Liver (tissue), 9 donors: Measurements from ENCODE around the gene AUH. TPM values are rescaled to one million over a fixed set of nuclear protein-coding genes. Genes with fewer than 3 reads are reported as not detected.

ENCODE experiments used
- DNase-seq: peaks from one replicate; pipeline ENCODE4 v3.0.0-alpha.2; 2017; ENCODE audit warnings: low spot score
- H3K27ac ChIP-seq, 2 donors: one replicate each; pipeline ENCODE4 v1.7.0; 2013; ENCODE audit warnings: inconsistent platforms in 2 of 2, low read length in 2 of 2, control low read depth in 1 of 2, low read depth in 1 of 2, mild to moderate bottlenecking in 1 of 2
- H3K27me3 ChIP-seq, 4 donors: one replicate each; pipeline versions ENCODE4 v1.6.1 to v1.7.0; 2013; ENCODE audit warnings: low read length in 3 of 4, inconsistent platforms in 1 of 4, mild to moderate bottlenecking in 1 of 4, moderate library complexity in 1 of 4; ENCODE audit not compliant: control insufficient read depth in 4 of 4, insufficient read depth in 4 of 4
- H3K36me3 ChIP-seq, 4 donors: one replicate each; pipeline versions ENCODE4 v1.6.1 to v1.7.0; 2013; ENCODE audit warnings: low read length in 3 of 4, mild to moderate bottlenecking in 3 of 4, low read depth in 1 of 4, moderate library complexity in 1 of 4; ENCODE audit not compliant: control insufficient read depth in 4 of 4, insufficient read depth in 3 of 4
- H3K4me1 ChIP-seq, 4 donors: one replicate each; pipeline versions ENCODE4 v1.6.1 to v1.7.0; 2013; ENCODE audit warnings: low read length in 3 of 4, mild to moderate bottlenecking in 3 of 4, moderate library complexity in 1 of 4; ENCODE audit not compliant: control insufficient read depth in 4 of 4, insufficient read depth in 4 of 4
- H3K4me3 ChIP-seq, 3 donors: one replicate each; pipeline versions ENCODE4 v1.6.1 to v1.7.0; 2013; ENCODE audit warnings: low read length in 3 of 3, control low read depth in 1 of 3, low read depth in 1 of 3, mild to moderate bottlenecking in 1 of 3
- H3K9ac ChIP-seq, 2 donors: one replicate each; pipeline ENCODE4 v1.7.0; 2013; ENCODE audit warnings: low read length in 2 of 2, mild to moderate bottlenecking in 2 of 2, moderate library complexity in 2 of 2, control low read depth in 1 of 2, low read depth in 1 of 2
- H3K9me3 ChIP-seq, 4 donors: one replicate each; pipeline versions ENCODE4 v1.6.1 to v1.7.0; 2013; ENCODE audit warnings: low read length in 3 of 4; ENCODE audit not compliant: control insufficient read depth in 4 of 4
- ATF3 ChIP-seq: IDR thresholded peaks from 2 replicates; pipeline ENCODE4 v1.6.1; 2016; ENCODE audit warnings: antibody characterized with exemption
- CTCF ChIP-seq: fragments of 150-350 bp; IDR thresholded peaks from 2 replicates; pipeline ENCODE4 v1.5.1; 2017; ENCODE audit warnings: improper control_type of control experiment, low read depth, low read length; ENCODE audit not compliant: missing input control
- EGR1 ChIP-seq, 2 donors: IDR thresholded peaks; 2 replicates each; pipeline ENCODE4 v1.6.1; 2016 to 2018; ENCODE audit warnings: antibody characterized with exemption in 2 of 2, low read depth in 2 of 2
- FOXA1 ChIP-seq: IDR thresholded peaks from 2 replicates; pipeline ENCODE4 v1.6.1; 2016; ENCODE audit warnings: antibody characterized with exemption
- FOXA2 ChIP-seq: IDR thresholded peaks from 2 replicates; pipeline ENCODE4 v1.6.1; 2016; ENCODE audit warnings: antibody characterized with exemption
- GABPA ChIP-seq, 2 donors: IDR thresholded peaks in 1 of 2; conservative IDR thresholded peaks in 1 of 2; 2 replicates each; pipeline ENCODE4 v1.6.1; 2016; ENCODE audit warnings: antibody characterized with exemption in 2 of 2, mild to moderate bottlenecking in 1 of 2, moderate library complexity in 1 of 2
- HNF4A ChIP-seq, 2 donors: conservative IDR thresholded peaks; 2 replicates each; pipeline ENCODE4 v1.6.1; 2016; ENCODE audit warnings: antibody characterized with exemption in 2 of 2, mild to moderate bottlenecking in 2 of 2
- HNF4G ChIP-seq: IDR thresholded peaks from 2 replicates; pipeline ENCODE4 v1.6.1; 2016; ENCODE audit warnings: antibody characterized with exemption
- JUND ChIP-seq, 2 donors: IDR thresholded peaks; 2 replicates each; pipeline ENCODE4 v1.6.1; 2016; ENCODE audit warnings: antibody characterized with exemption in 2 of 2
- MAX ChIP-seq: IDR thresholded peaks from 2 replicates; pipeline ENCODE4 v1.6.1; 2016; ENCODE audit warnings: antibody characterized with exemption
- NR2F2 ChIP-seq: IDR thresholded peaks from 2 replicates; pipeline ENCODE4 v1.6.1; 2016; ENCODE audit warnings: antibody characterized with exemption
- RAD21 ChIP-seq, 2 donors: IDR thresholded peaks; 2 replicates each; pipeline ENCODE4 v1.6.1; 2016; ENCODE audit warnings: antibody characterized with exemption in 2 of 2, mild to moderate bottlenecking in 2 of 2
- RXRA ChIP-seq, 2 donors: IDR thresholded peaks; 2 replicates each; pipeline ENCODE4 v1.6.1; 2017 to 2018; ENCODE audit warnings: antibody characterized with exemption in 2 of 2, mild to moderate bottlenecking in 1 of 2
- SP1 ChIP-seq: IDR thresholded peaks from 2 replicates; pipeline ENCODE4 v1.6.1; 2018; ENCODE audit warnings: antibody characterized with exemption, mild to moderate bottlenecking
- TAF1 ChIP-seq: conservative IDR thresholded peaks from 2 replicates; pipeline ENCODE4 v1.6.1; 2016; ENCODE audit warnings: antibody characterized with exemption, mild to moderate bottlenecking
- YY1 ChIP-seq: IDR thresholded peaks from 2 replicates; pipeline ENCODE4 v1.6.1; 2016; ENCODE audit warnings: antibody characterized with exemption, mild to moderate bottlenecking
- ZBTB33 ChIP-seq: IDR thresholded peaks from 2 replicates; pipeline ENCODE4 v1.6.1; 2016; ENCODE audit warnings: antibody characterized with exemption
- WGBS: extraction: QIAGEN DNeasy Blood & Tissue Kit; methylation state at CpG from one replicate; pipeline ENCODE4 v1.1.7; 2013; 5-methylcytosine and 5-hydroxymethylcytosine counted together
- polyA plus RNA-seq, 2 donors: library from polyadenylated mRNA; stranded (reverse) in 1 of 2; unstranded in 1 of 2; fragments of 200-250 nt in 1 of 2; fragments of >200 nt in 1 of 2; fragmentation: Nextera tagmentation in 1 of 2; extraction: Ambion mirVana in 1 of 2; gene quantifications; one replicate each; pipeline versions ENCODE4 v1.2.1 to v1.2.3, GENCODE V29; 2013 to 2015
- total RNA-seq, 2 donors: library from RNA; depleted of rRNA; stranded (reverse); fragments of >200 nt; gene quantifications; one replicate each; pipeline ENCODE4 v1.2.3, GENCODE V29; 2014
- donor health status: healthy.
- donor health status: healthy.
- donor health status: healthy.
- donor health status: healthy.
- donor health status: healthy.

The AUH gene
- total and polyA plus RNA-seq, 4 donors, result 12.1 to 30.0 (median 24.9) TPM

GRCh38 chr9:91340395-91340967, 21.2 kb downstream of the AUH start:
- no peak for DNase-seq
- Histone ChIP-seq H3K36me3 (peaks cover 3 to 10% (median 10%) of the 10 kb centered on the region in 4 donors), H3K9me3 (no peaks in the 10 kb centered on the region), H3K27me3 (no peaks in the 10 kb centered on the region), H3K4me1 (peaks cover 0 to 5% (median 1%) of the 10 kb centered on the region in 4 donors), H3K9ac (no peak overlapping the region), H3K27ac (no peak overlapping the region), H3K4me3 (no peak overlapping the region)
- no peak for TF ChIP-seq RAD21 (IDR thresholded peaks at IDR 0.05)
- no peak for TF ChIP-seq EGR1 (IDR thresholded peaks at IDR 0.05; ENCODE audit: low read depth in 2 of 2)
- TF ChIP-seq ZBTB33, result no peak
- no peak for TF ChIP-seq FOXA2
- no peak for TF ChIP-seq FOXA1
- no peak for TF ChIP-seq CTCF
- WGBS, result 97% methylated on average over 1 of the region's 1 CpG

- Histone ChIP-seq H3K27ac (no peak overlapping the region), H3K36me3 (peaks cover 3 to 10% (median 10%) of the 10 kb centered on the region in 4 donors)
- TF ChIP-seq HNF4A (conservative IDR thresholded peaks at IDR 0.05) (no peak), JUND (IDR thresholded peaks at IDR 0.05) (no peak)
Observed at GRCh38 chr9:91338681-91339080, 23.0 kb downstream of the AUH start.

GRCh38 chr9:91336786-91337185, 24.9 kb downstream of the AUH start:
- Histone ChIP-seq H3K9ac (no peak overlapping the region), H3K36me3 (peaks cover 2 to 6% (median 5%) of the 10 kb centered on the region in 4 donors), H3K9me3 (no peaks in the 10 kb centered on the region), H3K27ac (no peak overlapping the region), H3K4me1 (peaks cover 0 to 4% (median 1%) of the 10 kb centered on the region in 4 donors), H3K4me3 (no peak overlapping the region), H3K27me3 (no peaks in the 10 kb centered on the region)
- DNase-seq, result no peak
- WGBS, result 89% methylated on average over 1 of the region's 1 CpG
- TF ChIP-seq RXRA (IDR thresholded peaks at IDR 0.05), result no peak
- no peak for TF ChIP-seq EGR1 (IDR thresholded peaks at IDR 0.05; ENCODE audit: low read depth in 2 of 2)
- no peak for TF ChIP-seq JUND (IDR thresholded peaks at IDR 0.05)
- no peak for TF ChIP-seq ZBTB33
- no peak for TF ChIP-seq NR2F2
- no peak for TF ChIP-seq HNF4G
- TF ChIP-seq MAX, result no peak
- TF ChIP-seq RAD21 (IDR thresholded peaks at IDR 0.05), result no peak
- TF ChIP-seq HNF4A (conservative IDR thresholded peaks at IDR 0.05), result no peak
- TF ChIP-seq SP1, result no peak
- TF ChIP-seq FOXA2, result no peak
- TF ChIP-seq TAF1, result no peak
- TF ChIP-seq YY1, result no peak
- no peak for TF ChIP-seq ATF3
- TF ChIP-seq CTCF, result no peak
- TF ChIP-seq FOXA1, result no peak
- TF ChIP-seq GABPA (IDR thresholded peaks at IDR 0.05 in 1 of 2, conservative IDR thresholded peaks at IDR 0.05 in 1 of 2), result no peak

More at GRCh38 chr9:91338681-91339080, 23.0 kb downstream of the AUH start:
- no peaks in the 10 kb centered on the region for H3K9me3 ChIP-seq
- no peaks in the 10 kb centered on the region for H3K27me3 ChIP-seq
- H3K4me1 ChIP-seq, result peaks cover 0 to 5% (median 1%) of the 10 kb centered on the region in 4 donors
- no peak for DNase-seq
- H3K9ac ChIP-seq, result no peak overlapping the region
- H3K4me3 ChIP-seq, result no peak overlapping the region
